GM18907 (cell line): Measurements from ENCODE around the gene ZFHX3.

ENCODE experiments used
- ATAC-seq: cut with Tn5 transposase; IDR thresholded peaks from one replicate; pipeline ENCODE4 v1.9.1; 2021; ENCODE audit warnings: mild to moderate bottlenecking, moderate library complexity; ENCODE audit not compliant: unreplicated experiment

The ZFHX3 gene

GRCh38 chr16:72886346-72886974, 161.5 kb downstream of the ZFHX3 start:
- ATAC-seq, result no peak

GRCh38 chr16:72884573-72884972, 163.4 kb downstream of the ZFHX3 start:
- ATAC-seq, result no peak

GRCh38 chr16:72884037-72884436, 163.9 kb downstream of the ZFHX3 start:
- no peak for ATAC-seq

- ATAC-seq, result no peak
Observed at GRCh38 chr16:72879846-72880245, 168.1 kb downstream of the ZFHX3 start.

DNA sequence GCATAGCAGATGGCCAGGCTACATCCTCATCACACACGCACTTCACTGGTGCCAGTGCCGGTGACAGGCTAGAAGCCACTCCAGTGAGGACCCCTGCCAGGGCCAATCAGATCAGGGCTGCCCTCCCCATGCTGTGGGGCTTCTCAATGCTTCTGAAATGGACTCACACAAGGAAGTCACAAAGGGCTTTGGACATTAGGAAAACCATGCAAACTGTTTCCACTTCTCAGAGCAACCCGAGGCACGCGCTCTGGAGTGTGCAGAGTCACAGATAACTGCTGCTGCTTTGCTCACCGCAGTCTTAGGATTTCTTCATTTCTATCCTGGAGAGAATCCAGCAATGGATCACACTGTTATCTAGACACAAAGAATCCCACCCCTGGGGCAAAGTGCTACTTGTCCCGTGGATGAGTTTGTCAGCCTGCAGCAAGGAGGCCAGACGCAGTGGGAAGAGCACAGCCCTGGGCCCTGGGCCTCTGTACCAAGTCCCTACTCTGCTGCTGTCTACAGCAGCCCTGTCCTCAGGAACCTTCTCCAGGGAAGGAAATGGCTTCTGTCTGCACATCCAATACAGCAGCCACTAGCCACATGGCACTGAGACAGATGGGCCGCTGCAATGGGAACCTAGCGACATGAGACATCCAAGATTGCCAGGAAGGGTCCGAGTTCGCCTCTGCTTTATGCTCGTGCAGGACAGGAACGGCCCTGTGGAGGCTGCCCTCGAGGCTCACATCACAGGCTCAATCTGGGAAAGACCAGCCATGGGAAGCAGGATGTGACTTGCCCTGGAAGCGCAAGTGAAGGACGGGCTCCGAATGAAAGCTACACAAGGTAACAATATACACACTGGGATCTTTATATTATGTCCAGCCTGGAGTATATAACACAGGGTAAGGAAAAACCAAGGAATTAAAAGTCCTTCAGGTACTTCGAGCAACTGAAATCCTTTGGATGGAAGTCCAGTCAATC, 169.3 kb downstream of the ZFHX3 start:
- no peak for ATAC-seq

GRCh38 chr16:72877374-72878028, 170.4 kb downstream of the ZFHX3 start:
- ATAC-seq, result no peak

DNA sequence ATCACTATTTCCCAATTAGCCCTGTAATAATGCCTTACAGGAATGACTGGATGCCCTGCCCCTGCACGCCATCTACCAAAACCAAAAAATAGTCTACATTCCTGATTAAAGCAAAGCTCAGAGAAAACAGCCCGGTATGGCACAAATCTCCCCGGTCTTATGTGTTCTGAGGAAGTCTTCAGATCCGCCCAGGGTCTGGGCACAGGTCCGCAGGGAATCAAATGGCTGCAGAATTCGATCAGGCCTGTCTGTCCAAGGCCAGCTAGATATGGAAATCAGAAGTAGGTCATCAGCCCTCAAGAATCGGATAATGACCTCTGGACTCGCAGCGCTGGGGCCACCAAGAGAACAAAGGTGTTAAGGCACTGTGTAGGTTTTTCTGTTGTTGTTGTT, 171.0 kb downstream of the ZFHX3 start:
- no peak for ATAC-seq

- ATAC-seq, result peak; percentile 77
Observed at GRCh38 chr16:72876221-72876620, 171.7 kb downstream of the ZFHX3 start.

DNA sequence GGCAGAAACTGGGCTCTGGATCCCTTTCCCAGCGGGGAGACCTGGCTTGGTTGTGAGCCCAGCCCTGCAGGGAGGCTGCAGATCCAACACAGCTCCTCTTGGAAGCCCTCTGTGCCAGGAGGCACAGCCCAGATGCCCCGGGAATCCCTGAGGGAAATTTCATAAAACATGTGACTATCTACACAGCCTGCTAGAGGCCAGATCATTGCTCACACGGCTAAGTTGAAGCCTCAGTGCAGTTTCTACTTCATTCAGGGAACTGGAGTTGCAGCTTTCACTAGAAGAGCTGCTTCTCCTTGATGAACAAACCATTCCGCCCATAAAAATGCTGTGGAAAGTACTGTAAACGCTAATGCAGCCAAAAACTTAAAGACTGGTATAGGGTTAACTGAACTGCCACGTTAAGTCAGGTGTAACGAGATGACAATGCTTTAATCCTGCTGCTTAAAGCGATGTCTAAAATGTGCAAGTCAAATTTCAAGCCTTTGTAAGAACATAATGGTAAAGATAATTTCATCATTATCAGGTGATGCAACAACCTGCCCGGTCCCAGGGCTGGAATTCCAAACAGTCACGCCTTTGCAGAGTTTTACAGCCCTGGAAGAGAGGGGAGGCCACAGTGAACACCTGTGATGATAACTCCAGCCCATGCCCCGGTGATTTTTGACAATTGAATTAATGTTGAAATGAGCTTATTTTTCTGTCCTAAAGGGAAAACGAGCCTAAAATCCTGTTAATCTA, 172.5 kb downstream of the ZFHX3 start:
- ATAC-seq, result no peak

DNA sequence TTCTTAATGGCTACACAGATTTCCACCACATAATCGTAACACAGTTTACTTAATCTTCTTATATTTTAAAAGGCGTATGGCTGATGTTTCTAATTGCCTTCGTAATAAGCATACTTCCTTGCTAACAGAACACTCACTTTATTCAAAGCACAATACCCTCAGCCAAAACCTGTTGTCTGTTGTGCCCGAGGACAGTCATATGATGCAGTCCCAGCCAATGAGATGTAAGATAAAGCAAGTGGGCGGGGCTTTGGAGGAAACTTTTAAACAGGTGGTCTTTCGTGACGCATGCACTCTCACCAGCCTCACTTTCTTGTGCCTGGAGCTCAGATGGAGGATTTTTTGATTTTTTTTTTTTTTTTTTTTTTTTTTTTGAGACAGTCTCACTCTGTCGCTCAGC, 174.1 kb downstream of the ZFHX3 start:
- ATAC-seq, result no peak

DNA sequence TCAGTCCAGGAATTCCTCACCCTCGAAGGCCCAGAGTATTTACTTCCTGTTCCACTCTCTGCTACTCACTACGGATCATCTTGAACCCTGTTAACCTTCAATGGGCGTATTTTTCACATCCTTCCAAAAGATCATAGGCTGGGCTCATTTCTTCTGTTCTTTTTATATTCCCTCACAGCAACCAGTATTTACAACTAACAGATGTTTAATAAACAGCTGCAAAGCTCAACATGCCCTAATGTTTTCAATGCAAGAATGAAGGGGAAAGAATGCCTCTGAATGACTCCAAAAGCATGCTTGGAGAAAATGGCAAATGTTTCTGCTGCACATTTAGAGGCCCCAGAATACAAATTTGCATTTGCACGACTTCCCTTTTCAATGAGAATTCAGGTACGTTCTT, 174.9 kb downstream of the ZFHX3 start:
- ATAC-seq, result no peak

DNA sequence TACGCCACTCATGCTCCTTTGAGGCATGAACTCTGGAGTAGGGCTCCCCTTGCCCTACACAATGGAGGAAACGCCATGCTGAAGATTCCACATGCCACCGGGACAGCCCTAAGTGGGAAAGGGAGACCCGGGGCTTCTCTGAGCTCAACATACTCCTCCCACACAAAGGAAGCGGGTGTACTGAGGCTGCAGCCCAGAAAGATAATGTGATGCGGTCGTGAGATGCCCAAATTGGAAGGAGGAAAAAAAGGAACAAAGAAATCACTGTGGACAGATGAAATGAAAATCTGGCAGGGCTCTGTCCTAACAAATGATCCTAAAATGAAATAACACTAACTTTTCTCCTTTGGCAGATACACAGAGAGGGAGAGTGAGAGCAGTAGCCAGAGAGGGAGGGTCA, 182.1 kb downstream of the ZFHX3 start:
- ATAC-seq, result no peak

DNA sequence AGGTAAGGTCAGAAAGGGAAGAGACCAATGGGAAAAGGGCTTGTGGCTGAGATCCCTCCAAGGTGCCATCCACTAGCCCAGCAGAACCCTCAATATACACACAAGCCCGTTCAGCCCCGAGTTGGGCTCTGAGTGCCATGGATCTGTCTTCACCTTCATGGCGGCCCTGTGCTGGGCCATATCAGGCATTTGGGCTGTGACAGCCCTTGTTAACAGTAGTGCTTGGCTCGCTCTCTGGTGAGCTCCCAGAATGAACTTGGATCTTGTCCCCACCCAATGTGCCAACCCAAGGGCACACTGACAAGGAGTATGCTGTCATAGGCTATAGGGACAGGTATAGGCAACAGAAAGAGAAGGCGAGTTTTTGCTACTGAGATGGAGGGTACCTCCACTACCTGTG, 182.7 kb downstream of the ZFHX3 start:
- ATAC-seq, result no peak

- no peak for ATAC-seq
Observed at GRCh38 chr16:72864130-72864833, 183.6 kb downstream of the ZFHX3 start.

- no peak for ATAC-seq
Observed at GRCh38 chr16:72862090-72862489, 185.8 kb downstream of the ZFHX3 start.

DNA sequence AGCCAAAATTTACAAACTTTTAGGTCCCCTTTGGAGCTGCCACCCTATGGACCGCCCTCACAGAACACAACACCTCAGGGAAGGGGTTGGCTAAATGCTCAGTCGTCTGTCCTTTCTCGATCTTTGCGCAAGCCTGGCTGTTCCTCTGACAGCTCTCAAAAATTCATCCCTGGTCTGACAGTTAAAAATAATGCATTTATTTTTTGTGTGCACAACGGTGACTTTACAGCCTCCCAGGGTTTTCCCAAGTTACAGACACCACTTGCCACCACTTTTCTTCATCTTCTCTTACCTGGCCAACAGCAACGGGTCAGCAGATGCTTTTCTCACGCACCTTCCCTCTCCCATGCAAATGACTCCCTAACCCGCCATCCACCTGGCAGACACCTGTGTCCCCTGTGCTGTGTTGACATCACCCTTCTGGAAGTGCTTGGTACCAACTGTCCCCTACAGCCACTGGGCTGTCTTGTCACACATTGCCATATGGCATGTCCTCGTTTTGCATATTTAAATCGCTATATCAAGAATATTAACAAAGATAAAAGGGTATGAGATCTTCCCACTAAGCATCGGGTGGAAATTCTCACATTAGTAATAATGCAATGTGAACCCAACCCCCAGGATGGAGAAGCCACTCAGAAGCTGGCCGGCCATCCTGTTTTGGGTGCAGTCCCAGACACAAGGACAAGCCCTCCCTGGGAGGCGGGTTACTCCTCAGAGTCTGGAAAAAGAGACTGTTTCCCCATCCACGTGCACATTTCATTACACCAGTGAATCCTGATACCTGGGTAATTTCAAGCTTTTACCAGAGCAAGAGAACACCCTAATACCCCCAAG, 187.0 kb downstream of the ZFHX3 start:
- ATAC-seq, result no peak

DNA sequence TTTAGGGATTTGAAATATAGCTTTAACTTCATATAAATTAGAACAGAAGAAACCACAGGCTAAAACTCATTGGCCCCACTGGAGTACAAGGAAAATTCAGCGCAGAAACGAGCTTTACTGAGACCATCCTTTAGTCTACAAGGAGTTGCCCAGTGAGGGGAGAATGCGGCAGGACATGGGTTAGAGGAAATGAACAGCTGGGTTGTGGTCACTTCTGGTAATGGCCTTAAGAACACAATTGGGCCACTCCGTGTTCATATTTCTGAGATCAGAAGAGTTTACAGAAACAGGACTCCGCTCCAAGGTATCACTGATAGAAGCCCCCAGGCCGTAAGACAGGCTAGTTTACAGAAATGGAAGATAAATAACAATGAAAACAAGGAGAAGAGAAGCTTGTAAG, 188.3 kb downstream of the ZFHX3 start:
- ATAC-seq, result no peak

- no peak for ATAC-seq
Observed at GRCh38 chr16:72858665-72859493, 189.0 kb downstream of the ZFHX3 start.
